Measurements from ENCODE around the gene C19orf25.
"Not testable (repeated sequence)": the region's sequence is repeated elsewhere in the genome, so short reads cannot be mapped to it uniquely, and the experiment has no call there.

The C19orf25 gene

GRCh38 chr19:1481893-1482360, 2.9 kb upstream of the C19orf25 start:
- DNase-seq (ENCODE audit: low read depth, low spot score): no peak

DNA sequence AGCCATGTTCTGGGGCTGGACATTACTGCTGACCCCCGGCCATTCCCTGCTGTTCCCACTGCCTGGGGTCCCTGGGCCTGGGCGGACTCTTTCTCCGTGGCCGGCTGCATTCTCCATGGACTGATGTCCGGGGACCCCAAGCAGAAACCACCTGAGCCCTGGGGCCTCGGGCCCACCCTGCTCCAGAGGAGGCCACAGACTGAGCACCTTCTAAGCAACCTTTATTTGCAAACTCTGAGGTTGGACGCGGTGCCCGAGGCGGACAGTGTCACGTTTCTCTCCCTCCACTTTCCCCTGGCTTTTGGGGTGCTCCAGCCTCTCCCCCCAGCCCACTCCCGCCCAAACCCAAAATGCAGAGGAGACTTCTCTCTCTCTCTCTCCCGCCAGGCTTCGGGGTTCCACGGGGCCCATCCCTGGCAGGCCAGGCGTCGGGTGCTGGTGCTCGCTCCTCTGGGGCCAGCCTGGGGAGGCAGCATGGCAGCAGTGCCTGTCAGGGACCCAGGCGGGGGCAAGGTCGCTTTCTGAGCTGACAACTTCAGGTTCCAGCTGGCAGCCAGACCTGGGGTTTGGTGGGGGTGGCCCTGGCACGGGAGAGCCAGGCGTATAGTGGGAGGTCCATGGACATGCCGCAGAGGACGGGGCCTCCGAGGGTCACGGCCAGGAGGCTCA, 2.3 kb upstream of the C19orf25 start:
- DNase-seq (ENCODE audit: low read depth, low spot score): no peak

DNA sequence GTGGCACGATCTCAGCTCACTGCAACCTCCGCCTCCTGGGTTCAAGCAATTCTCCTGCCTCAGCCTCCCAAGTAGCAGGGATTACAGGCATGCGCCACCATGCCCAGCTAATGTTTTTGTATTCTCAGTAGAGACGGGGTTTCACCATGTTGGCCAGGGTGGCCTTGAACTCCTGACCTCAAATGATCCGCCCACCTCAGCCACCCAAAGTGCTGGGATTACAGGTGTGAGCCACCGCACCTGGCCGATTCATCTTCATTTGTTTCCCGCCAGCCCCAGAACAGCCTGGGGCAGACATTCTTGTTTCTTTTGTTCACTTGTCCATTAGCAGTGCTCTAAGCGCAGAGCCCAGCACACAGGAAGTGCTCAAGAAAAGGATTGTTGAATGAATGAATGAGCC, 2.0 kb downstream of the C19orf25 start:
- not testable (repeated sequence) for DNase-seq (ENCODE audit: low read depth, low spot score)

DNA sequence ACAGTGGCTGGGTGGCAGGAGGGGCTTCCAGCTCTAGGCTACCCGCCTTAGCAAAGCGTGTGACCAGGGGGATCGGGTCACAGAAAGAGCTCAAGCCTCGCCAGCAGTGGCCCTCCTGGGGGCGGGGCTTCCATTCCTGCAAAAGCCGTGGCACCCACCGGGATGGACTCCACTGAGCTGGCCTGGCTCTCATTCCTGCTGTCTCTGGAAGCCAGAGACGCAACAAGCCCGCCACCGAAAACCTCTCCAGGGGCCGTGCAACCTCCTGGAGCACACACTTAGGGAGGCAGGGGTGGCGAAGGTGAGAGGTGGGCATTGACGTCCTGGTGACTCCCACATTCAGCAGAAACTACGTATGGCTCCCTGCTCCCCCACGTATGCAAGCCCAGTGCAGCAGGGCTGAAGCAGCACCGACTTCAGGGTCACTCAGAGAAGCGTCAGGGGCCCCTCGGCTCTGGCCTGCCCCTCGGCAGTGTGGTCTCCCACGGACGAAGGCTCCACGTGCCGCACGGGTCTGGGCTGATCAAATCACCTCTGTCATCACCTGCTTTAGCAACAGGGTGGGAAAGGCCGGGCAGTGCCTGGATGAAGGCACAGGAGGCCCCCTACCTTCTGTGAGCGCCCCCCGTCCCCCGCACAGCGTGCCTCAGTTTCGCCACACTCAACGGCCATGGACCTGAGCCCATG, 3.1 kb downstream of the C19orf25 start:
- no peak for DNase-seq (ENCODE audit: low read depth, low spot score)

DNA sequence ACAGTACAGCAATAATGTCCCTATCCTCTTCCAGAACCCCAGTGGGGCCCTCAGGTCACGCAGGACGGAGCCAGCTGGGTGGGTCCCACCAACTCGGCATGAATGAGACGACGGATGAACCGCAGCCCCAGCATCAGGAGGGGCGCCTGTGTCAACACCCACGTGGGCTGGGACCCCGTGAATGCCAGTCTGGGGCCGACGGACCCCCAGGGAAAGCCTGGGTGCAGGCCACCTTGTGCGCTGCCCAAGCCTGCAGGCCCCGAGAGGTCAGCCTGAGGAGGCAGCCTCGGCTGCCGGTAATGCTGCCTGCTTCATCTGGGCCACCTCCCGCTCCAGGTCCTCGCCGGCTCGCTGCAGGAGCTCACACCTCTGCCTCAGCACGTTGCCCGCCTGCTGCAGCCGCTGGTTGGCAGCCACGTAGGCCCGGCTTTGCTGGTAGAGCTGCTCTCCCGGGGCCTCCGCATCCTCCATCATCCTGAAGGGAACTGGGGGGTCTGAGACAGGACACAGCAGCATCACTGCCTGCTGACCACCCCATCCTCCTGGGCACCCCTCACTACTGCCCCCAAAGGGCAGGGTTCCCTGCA, 4.2 kb downstream of the C19orf25 start:
- no peak for DNase-seq (ENCODE audit: low read depth, low spot score)

DNA sequence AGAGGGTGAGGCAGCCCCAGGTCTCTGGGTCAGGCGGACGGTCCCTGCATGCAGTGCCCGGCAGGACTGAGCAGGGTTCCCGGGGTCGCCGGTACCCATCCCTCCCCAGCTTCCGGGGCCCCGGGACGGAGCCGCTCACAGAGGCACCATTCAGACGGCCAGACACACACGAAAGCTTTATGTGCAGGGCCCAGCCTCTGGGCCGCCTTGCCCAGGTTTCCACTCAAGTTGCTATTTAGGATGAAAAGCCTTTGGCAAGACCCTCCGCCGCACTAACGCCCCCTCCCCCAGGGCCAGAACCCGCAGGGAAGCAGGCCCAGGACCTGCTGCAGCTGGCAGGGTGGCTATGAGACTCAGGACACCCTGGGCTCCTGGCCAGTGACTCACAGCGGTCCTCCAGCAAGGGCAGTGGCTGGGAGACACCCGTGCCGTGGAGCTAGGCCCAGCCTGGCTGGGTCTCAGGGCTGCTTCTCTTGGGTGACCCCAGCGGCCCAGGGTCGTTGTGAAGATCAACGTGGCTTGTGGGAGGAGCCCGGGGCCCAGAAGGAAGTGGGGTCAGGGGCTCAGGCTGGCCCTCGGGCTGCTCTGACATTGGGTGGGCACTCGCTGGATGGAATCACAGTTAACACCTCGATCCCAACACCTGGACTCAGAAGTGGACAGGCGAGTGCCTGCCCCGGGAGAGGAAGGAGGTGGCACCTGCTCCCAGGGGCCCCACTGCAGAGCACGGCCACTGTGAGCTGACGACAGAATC, 4.8 kb downstream of the C19orf25 start:
- no peak for DNase-seq (ENCODE audit: low read depth, low spot score)

DNA sequence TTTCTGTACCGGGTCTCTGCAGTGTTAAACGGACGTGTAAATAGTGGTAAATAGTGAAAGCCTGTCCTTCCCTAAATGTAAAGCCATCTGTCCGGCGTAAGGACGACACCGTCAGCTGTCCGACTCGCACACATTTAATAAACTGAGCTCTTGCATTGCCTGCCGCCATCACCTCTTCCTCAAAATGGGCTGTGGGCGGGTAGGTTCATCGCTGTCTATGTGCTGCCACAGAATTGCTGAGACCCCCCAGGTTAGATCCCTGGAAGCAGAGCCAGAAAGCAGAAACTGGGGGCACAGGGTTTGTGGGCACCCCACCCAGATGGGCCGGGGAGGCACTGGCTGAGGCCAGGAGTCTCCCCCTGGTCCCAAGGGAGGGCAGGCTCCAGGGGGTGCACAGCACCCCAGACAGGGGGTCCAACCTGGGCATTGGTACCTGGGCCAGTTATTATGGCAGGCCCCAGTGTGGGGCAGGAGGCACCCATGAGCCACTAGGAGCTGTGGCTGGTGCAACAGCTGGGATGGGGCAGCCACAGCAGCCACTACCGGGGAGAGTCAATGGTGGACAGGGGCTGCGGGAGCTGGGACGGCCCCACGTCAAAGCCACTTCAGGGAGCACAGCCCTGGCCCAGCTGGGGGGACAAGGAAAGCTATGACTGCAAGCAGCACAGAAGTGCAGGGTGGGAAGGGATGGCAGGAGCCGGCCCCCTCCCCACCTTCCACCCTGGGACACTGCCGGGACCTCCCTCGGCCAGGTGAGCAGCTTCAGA, 5.7 kb downstream of the C19orf25 start:
- DNase-seq (ENCODE audit: low read depth, low spot score): no peak

DNA sequence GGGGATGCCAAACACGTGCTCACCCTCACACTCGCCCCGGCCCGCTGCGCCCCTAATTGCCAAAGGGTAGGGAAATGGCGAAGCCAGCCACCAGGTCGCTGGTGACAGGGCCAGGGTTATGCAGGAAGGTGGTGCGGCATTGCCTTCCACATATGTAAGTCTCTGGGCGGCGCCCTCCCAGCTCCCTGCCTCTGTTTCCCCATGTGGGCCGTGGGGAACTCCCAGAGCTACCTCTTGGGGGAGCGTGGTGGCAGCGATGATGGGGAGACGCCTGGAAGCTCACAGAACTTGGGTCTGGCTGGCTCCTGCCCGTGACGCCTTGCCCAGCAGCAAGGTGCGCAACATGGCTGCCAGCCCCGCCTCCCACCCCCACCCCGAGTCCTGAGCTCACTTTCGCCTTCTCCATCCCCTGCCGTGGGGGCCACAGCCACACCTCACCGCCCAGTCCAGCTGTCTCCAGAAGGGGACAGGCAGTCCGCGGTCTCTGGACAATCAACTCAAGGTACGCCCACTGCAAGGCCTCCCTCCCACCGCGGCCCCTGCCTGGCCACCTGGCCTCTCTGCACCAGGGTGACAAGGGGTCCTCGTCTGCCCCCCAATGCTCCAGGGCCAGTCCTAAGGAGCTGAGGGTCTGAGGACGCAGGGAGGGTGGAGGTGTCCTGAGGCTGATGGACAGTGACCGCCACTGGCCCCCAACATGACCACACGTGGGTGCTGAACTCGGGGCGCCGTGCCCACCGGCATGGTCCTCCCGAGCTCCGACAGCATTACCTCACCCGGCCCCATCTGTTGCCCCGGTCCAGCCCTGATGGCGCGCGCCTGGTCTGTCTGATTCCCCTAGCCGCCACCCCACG, 6.6 kb downstream of the C19orf25 start:
- DNase-seq (ENCODE audit: low read depth, low spot score): no peak

DNA sequence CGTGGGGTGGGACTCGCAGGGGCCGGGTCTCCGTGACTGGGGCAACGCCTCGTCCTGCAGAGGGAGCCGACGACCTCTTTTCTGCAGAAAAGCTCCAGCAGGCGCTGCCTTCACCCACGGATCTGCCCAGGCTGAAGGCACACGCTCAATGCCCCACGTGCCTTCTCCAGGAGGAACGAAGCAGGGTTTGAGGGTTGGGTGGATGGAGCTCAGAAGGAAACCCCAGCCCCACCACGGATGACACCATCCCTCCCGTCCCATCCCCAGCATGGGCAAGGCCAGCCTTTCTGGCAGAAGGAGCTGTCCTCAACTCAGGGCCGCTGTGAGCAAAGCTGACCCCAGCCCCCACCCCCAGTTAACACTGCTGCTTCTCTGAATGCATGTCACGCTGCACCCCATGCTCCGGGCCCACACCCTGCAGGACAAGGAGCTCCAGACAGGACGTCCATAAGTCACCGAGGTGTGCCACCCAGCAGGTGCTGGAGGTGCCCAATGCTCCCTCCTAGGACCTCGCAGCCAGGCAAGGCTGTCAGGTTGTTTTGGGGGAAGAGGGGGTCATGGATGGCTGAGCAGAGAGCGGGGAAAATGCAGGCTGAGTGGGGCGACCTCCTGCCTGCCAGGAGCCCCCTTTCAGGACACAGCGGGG, 7.4 kb downstream of the C19orf25 start:
- DNase-seq (ENCODE audit: low read depth, low spot score): no peak

DNA sequence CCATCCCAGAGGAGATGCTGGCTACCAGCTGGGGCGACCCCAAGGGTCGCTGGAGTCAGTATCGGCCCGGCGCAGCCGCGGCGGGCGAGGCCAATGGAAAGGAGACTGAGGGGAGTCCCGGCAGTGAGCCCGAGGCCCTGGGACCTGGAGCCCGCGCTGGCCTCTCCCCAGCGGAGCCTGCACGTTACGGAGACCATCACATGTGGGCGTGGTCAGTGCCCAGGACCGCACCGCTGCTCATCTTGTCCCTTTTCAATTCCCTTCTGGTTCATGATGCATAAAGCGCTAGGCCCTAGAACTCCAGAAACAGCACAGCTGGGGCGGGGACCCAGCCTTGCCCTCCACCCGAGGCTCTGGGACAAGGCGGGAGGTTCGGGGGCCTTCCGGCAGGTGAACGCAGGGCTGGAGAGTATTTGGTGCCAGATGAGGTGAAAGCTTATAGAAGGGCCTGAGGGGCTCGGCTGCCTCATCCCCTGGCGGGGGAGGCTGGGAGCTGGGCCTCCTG, 8.0 kb downstream of the C19orf25 start:
- no peak for DNase-seq (ENCODE audit: low read depth, low spot score)

GRCh38 chr19:1470305-1471009, 8.6 kb downstream of the C19orf25 start:
- no peak for DNase-seq (ENCODE audit: low read depth, low spot score)

GRCh38 chr19:1470055-1470304, 9.0 kb downstream of the C19orf25 start:
- no peak for DNase-seq (ENCODE audit: low read depth, low spot score)

DNA sequence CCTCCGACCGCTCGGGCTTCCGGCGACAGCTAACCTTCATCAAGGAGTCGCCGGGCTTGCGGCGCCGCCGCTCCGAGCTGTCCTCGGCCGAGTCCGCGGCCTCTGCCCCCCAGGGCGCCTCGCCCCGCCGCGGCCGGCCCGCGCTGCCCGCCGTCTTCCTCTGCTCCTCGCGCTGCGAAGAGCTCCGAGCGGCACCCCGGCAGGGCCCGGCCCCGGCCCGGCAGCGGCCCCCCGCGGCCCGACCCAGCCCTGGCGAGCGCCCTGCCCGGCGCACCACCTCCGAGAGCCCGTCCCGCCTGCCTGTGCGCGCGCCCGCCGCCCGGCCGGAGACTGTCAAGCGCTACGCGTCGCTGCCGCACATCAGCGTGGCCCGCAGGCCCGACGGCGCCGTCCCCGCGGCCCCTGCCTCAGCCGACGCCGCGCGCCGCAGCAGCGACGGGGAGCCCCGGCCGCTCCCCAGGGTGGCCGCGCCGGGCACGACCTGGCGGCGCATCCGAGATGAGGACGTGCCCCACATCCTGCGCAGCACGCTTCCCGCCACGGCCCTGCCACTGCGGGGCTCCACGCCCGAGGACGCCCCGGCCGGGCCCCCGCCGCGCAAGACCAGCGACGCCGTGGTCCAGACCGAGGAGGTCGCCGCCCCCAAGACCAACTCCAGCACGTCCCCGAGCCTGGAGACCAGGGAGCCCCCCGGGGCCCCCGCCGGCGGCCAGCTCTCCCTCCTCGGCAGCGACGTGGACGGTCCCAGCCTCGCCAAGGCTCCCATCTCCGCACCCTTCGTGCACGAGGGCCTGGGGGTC, 9.6 kb downstream of the C19orf25 start:
- no peak for DNase-seq (ENCODE audit: low read depth, low spot score)

DNA sequence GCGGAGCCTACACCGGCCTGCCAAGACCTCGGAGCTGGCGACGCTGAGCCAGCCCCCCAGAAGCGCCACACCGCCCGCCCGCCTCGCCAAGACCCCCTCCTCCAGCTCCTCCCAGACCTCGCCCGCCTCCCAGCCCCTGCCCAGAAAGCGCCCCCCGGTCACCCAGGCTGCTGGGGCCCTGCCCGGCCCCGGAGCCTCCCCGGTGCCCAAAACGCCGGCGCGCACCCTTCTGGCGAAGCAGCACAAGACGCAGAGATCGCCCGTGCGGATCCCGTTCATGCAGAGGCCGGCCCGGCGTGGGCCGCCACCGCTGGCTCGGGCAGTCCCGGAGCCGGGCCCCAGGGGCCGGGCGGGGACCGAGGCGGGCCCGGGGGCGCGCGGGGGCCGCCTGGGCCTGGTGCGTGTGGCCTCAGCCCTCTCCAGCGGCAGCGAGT, 10.2 kb downstream of the C19orf25 start:
- no peak for DNase-seq (ENCODE audit: low read depth, low spot score)

- DNase-seq (ENCODE audit: low read depth, low spot score): no peak
These were observed 10.7 kb downstream of the C19orf25 start for GRCh38 chr19:1468274-1468820.

- DNase-seq (ENCODE audit: low read depth, low spot score): no peak
These were observed 11.3 kb downstream of the C19orf25 start for GRCh38 chr19:1467490-1468273.

DNA sequence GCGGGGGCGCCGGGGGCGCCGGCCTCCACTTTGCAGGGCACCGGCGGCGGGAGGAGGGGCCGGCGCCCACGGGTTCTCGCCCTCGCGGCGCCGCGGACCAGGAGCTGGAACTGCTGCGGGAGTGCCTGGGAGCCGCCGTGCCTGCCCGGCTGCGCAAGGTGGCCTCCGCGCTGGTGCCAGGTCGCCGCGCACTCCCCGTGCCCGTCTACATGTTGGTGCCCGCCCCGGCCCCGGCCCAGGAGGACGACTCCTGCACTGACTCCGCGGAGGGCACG, 11.9 kb downstream of the C19orf25 start:
- no peak for DNase-seq (ENCODE audit: low read depth, low spot score)
